Erythroblast (primary cell): ENCODE data around the gene HUNK.

Experiments
- DNase-seq, 2 experiments: peaks; one replicate each; lab custom pipeline; 2025; lab: John Stamatoyannopoulos, UW
- GATA1 ChIP-seq: IDR thresholded peaks from 2 replicates; pipeline ENCODE4 v1.6.1; 2011; ENCODE audit warnings: low read depth, mild to moderate bottlenecking, control low read depth, low read length, moderate library complexity
- POLR2A ChIP-seq: IDR thresholded peaks from 2 replicates; pipeline ENCODE4 v1.6.1; 2011; ENCODE audit warnings: mild to moderate bottlenecking, low read length

HUNK gene

DNA sequence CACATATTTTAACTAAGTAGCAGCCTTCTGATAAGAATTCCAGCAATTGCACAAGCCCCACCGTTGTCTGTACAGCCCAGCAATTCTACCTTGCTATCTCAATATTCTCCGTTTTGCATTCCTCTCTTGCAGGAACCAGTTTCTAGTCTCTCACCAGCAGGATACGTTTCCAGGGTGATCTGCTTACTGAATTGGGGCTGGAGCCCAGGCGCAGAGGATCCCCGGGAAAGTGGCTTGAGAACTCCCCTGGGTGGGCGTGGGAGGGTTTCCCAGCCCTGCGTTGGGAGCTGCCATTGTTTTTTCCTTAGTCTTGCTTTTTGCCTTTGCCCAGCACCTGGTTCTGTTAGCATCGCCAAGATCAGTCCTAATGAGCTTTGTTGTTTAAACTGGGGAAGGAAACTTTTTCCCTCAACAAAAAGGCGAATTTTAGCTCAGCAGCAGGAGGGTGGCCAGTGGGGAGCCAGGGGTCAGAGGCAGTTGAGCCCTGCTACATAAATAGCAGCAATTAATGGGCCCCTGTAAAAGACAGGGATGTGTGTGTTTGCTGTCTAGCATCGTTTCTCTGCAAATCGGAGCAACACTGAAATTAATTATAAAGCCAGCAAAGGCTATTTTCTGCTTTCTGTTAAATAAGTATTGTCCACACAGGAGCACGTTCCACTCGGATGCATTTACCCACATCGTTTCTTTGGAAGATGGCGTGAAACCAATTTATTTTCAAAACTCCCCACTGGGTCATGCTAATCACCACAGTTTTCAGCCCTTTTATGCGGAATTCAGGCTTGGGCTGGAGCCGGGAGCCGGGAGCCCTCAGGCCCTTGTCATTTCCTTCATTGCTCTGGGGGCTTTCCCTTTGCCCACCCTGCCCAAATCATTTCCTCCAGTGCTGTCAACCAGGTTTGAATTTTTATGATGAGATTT lies 36.6 kb downstream of the HUNK start:
- TF ChIP-seq GATA1 (no peak), POLR2A (no peak)
- DNase-seq: no peak

DNA sequence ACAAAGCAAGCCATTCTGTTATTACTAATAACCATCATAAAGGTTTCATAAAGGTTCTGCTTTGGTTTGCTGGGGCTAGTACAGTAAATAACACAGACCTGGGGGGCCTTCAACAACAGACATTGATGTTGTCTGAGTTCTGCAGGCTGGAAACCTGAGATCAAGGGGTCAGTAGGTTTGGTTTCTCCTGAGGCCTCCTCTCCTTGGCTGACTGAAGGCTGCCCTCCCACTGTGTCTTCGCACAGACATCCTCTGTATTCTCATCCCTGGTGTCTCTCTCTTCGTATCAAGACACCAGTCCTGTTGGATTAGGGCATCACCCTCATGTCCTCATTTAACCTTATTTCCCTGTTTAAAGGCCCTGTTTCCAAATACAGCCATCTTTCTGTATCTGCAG lies 37.3 kb downstream of the HUNK start:
- TF ChIP-seq GATA1: no peak
- TF ChIP-seq POLR2A: no peak
- DNase-seq: no peak

DNA sequence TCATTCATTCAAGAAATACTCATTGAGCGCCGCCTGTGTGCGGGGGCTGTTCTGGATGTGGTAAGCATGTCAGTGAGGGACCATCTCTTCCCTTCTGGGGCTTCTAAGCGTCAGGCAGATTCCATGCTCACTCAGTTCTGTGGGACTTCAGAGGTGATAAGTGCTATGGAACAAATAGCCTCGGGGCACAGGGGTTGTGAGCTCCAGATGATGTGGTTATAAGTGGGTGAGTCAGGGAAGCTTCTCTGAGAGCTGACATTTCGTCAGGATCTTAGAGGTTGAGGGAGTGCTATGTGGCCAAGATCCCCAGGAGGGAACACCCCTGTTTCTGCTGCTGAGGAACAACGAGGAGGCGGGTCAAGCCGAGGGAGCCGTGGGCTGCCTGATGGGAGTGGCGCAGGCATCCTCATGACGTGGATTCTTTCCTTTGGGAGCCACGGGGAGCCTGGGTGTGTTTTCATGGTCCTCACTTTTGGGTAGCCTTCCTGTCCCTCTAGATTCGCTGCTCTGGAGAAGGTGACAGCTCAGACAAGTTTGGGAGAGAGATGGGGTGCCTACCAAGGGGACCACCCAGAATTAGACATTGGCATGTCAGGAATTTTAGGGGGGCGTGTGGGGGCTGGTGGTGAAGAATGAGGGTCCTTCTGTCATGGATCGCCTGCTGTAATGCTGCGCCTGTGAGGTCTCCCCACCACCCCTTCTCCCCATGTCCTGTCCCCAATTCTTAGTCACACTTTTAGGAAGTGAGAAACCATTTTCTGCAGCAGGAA lies 38.5 kb downstream of the HUNK start:
- no peak for DNase-seq
- TF ChIP-seq POLR2A (no peak), GATA1 (no peak)

DNA sequence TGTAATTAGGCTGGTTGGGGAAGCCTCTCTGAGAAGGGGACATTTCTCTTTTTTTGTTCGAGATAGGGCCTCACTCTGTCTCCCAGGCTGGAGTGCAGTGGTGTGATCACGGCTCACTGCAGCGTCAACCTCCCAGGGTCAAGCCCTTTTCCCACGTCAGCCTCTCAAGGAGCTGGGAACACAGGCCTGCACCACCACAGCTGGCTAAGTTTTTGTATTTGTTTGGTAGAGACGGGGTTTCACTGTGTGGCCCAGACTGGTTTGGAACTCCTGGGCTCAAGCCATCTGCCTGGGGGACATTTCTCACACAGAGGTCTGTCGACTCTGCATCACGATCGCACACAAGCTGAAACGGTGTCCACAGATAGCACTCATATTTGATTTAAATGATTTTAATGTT lies 39.7 kb downstream of the HUNK start:
- TF ChIP-seq POLR2A: no peak
- TF ChIP-seq GATA1: no peak
- DNase-seq: no peak

DNA sequence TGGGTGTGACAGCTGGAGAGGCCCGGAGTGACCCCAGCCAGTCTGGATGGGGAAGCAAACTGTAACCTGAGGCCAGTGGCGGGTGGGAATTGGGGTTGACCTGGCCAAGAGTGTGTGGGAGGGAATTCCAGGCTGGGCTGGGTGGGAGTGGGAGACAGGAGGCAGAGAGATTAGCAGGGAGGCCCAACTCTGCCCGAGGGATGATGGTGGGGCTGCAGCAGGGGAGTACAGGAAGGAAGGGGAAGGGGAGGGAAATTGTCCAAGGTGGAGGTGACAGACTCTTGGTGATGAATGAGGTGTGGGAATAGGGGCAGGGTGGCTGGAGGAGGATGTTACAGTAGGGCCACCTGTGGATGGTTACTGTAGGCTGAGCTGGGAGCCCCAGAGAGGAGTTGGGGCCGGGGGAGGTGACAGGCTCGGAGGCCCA lies 40.4 kb downstream of the HUNK start:
- TF ChIP-seq POLR2A (no peak), GATA1 (no peak)
- DNase-seq: no peak

DNA sequence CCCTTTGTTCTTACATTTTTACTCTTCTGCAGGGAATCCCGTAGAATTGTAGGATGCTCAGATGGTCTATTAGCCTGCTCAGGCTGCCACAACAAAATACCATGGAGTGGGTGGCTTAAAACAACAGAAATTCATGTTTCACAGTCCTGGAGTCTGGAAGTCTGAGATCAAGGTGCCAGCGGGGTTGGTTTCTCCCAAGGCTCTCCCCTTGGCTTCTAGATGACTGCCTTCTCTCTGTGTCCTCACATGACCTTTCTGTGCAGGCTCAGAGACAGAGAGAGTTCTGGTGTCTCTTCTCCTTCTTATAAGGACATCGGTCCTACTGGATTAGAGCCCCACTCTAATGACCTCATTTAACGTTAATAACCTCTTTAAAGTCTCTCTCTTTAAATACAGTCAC lies 41.7 kb downstream of the HUNK start:
- no peak for TF ChIP-seq POLR2A
- TF ChIP-seq GATA1: no peak
- DNase-seq: no peak

DNA sequence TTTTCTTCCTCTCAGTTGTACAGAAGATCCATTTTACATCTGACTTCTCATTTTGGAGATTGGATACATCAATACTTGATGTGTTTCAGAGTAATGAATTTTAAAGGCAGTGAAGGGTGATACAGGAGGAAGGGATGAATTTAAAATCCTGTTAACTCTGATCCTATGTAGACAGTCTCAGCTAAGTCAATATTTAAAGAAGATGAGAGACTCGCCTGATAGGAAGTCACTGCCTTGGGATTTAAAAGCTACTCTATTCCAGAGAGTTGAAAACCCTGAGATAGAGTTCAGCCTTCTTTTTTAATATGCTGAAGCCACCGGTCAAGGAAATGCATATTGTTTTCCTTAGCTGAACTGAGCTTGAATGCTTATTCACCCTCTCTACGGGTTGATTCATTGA lies 42.7 kb downstream of the HUNK start:
- no peak for DNase-seq
- TF ChIP-seq GATA1: no peak
- TF ChIP-seq POLR2A: no peak

DNA sequence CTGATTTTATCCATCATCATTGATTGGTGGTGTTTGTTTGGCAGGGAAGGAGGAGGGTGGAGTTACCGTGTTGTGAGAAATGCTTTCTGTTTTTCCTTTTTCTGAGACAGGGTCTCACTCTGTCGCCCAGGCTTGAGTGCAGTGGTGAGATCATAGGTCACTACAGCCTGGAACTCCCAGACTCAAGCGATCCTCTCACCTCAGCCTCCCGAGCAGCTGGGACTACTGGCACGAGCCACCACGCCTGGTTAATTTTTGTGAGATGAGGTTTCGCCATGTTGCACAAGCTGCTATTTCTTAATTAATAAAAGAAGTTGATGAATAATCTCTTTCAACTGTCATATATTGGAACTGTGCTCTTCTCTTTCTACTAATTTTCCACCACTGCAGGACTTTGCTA lies 44.3 kb downstream of the HUNK start:
- TF ChIP-seq GATA1 (no peak), POLR2A (no peak)
- DNase-seq: no peak

DNA sequence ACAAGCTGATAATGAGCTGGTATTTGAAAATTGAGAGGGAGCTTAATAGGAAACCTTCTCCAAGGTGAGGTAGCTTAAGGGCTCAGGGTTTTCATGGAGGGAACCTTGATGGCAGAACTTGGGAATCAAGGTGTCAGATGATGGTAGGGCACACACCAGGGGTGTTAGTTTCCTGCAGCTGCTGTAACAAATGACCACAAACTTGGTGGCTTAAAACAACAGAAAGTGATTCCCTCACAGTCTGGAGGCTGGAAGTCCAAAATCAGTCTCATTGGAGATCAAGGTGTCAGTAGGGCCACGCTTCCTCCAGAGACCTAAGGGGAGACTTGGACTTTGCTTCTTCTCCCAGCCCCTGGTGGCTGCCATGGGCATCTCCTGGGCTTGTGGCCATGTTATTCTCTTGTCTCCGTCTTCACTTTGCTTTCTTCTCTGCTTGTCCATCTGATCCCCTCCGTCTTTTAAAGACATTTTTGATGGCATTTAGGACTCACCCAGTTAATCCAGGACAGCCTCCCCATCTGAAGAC lies 45.5 kb downstream of the HUNK start:
- TF ChIP-seq GATA1 (no peak), POLR2A (no peak)

DNA sequence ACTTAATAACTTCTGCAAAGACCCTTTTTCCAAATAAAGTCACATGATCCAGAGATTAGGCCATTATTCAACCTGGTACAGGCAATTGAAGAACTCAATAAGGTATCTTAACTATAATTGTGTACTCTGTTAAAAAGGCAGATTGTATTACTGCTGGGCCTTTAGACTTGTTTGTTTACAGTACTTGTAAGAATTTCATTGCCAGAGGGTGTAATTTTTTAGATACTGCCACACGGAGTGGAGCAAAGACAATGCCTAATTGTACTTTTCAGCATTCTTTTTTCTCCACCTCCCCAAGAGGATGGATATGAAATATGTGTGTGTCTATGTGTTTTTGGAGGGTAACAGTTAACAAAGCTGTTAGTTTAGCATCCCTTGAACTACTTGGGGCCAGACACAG lies 47.5 kb downstream of the HUNK start:
- TF ChIP-seq GATA1 (no peak), POLR2A (no peak)

More for the DNA sequence above, 45.5 kb downstream of the HUNK start:
- no peak for DNase-seq

GRCh38 chr21:31921079-31921478 lies 48.3 kb downstream of the HUNK start:
- no peak for DNase-seq
- no peak for TF ChIP-seq POLR2A
- TF ChIP-seq GATA1: no peak

More for the DNA sequence above, 47.5 kb downstream of the HUNK start:
- DNase-seq: no peak

DNA sequence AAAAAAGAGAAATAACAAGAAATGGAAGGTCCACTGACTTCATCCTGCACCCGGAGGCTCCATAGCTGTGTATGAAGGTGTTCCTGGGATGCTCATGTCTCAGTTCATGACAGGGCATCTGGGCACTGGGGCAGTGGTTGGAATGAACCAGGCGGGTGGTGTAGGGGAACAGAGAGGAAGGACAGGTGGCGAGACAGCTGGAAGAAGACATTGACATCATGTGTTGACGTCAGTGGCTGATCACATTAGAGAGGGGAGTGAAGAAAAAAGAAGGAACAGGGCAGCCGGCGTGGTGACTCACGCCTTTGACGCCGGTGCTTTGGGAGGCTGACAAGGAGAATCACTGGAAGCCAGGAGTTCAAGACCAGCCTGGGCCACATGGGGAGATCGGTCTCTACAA lies 50.1 kb downstream of the HUNK start:
- TF ChIP-seq POLR2A (no peak), GATA1 (no peak)

DNA sequence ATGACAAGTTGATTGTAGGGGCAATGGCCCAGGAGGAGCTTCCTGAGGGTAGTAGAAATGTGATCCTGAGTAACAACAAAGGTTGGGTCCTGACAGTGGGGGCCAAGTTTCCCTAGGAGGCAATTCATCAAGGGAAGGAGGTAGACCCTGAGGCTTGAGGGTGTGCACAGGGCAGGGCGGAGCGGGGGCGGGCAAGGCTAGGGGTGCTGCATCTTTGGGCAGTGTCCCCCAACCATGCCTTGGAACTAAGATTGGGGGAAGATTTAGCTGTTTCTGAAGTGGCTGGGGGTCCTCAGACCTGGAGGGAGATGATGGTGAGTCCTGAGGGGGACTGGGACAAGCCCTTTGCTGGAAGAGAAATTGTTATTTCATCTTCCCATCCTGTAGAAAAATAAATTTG lies 50.9 kb downstream of the HUNK start:
- no peak for TF ChIP-seq POLR2A
- no peak for TF ChIP-seq GATA1
- no peak for DNase-seq

More for the DNA sequence above, 50.1 kb downstream of the HUNK start:
- no peak for DNase-seq

- DNase-seq: no peak
- TF ChIP-seq POLR2A (no peak), GATA1 (no peak)
Measured at GRCh38 chr21:31924548-31924947, 51.7 kb downstream of the HUNK start.
